ENCODE data around the gene SUSD6.

DNA sequence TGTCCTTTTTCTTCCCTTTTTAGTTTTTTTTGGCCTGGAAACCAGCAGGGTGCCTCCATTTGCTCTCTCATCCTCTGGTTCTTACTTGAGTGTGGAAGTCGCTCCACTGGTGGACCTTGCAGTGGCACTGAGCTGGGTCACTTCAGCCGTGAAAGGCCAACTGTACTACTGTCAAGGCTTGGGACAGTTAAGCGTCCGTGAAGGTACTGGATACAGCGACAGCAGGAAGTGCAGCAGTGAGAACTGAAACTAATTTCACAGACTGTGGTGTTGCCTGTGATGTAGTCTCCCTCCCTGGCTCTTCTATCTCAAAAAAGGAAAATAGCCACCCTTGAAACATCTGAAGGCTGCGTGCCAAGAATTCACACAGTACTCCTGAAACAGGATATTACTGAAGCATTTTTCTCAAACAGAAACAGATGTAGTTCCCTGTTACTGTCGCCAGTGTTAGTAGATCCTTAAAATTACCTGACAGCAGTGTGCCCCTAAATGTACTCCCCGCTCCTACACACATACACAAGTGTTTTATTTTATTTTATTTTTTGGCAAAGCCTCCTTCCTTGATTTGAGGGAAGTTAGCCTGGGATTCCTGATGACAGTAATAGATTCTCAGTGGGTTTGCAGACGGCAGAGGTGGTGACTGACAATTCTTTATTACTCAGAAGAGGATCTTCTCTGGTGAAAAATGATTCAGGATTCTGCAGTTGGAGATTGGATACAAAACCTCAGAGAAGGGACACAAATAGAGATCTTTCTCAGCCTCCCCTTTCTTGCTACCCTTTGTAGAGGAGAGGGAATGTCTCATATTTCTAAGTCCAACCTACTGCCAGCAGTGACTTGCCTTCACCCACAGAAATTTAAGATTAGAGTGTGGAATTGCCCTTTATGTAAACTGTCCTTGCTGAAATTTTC lies 4.4 kb downstream of the SUSD6 start:
- TF ChIP-seq, protein P1, sequence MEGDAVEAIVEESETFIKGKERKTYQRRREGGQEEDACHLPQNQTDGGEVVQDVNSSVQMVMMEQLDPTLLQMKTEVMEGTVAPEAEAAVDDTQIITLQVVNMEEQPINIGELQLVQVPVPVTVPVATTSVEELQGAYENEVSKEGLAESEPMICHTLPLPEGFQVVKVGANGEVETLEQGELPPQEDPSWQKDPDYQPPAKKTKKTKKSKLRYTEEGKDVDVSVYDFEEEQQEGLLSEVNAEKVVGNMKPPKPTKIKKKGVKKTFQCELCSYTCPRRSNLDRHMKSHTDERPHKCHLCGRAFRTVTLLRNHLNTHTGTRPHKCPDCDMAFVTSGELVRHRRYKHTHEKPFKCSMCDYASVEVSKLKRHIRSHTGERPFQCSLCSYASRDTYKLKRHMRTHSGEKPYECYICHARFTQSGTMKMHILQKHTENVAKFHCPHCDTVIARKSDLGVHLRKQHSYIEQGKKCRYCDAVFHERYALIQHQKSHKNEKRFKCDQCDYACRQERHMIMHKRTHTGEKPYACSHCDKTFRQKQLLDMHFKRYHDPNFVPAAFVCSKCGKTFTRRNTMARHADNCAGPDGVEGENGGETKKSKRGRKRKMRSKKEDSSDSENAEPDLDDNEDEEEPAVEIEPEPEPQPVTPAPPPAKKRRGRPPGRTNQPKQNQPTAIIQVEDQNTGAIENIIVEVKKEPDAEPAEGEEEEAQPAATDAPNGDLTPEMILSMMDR (IDR thresholded peaks at IDR 0.05): peak in 2 of 6 experiments; percentile 29 to 39
- peak in 1 of 2 donors; percentile 19 for TF ChIP-seq POLR2A (IDR thresholded peaks at IDR 0.05)
